DMS53 (cell line): Measurements from ENCODE around the gene PAPPA.
A peak's percentile ranks its signal among the peaks of the same experiment; 100 is the strongest.

Source experiments
- DNase-seq: peaks from one replicate; lab custom pipeline; 2025; lab: John Stamatoyannopoulos, UW

The PAPPA gene

GRCh38 chr9:116152941-116153764 is 438 bp upstream of the PAPPA start:
- peak; percentile 14 for DNase-seq

DNA sequence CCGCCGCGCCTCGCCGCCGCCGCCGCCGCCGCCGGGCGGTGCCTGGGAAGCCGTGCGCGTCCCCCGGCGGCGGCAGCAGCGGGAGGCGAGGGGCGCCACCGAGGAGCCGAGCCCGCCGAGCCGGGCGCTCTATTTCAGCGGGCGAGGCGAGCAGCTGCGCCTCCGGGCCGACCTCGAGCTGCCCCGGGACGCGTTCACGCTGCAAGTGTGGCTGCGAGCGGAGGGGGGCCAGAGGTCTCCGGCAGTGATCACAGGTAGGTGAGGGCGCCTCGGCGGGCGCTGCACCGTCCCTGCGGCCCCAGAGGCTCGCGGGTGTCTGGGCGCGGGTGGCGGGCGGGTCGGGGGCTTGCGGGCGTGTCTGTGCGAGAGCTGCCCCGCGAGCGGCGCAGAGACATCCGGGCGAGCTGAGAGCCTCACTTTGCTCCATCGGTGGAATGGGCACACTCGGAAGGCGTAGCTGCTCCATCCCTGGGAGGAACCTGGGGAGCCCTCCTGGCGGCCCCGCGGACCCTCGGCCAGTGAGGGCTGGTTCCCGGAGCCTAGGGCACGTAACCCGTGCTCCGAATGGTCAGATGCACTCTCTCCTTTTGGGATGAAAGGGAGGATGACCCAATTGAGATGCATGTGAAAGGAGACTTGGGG is 864 bp downstream of the PAPPA start:
- peak; percentile 52 for DNase-seq

DNA sequence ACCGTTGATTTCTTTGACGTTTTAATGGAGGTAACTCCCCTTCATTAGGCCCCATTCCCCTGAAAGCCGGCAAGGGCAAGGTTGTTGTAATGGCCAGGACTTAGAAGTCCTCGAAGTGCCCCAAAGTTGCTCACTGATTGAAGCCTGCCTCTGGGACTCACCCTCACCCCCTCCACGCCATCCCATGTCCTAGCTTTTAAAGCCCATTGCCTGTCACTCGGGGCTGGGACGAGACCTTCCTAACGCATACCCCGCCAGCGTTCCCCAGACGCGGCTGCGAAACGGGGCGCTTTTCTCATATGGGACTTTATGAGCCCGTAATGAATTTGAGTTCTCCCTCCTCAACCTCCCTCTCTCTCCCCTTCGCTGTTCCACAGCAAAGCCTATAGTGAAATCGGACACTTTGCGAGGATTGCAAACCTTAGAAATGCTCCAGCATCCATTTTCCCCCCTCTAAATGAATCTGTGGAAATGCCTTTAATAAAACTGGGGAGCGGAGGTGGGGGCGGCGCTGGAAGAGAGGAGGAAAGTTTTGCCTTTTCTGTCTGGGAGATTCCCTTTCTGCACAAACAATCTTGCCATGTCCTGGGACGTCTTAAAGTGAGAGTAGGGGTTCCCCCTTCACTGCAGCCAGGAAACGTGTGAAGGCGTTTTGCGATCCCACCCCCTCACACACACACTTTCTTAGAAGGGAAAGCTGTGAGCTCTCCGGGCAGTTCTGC is 1.5 kb downstream of the PAPPA start:
- peak; percentile 40 for DNase-seq

DNA sequence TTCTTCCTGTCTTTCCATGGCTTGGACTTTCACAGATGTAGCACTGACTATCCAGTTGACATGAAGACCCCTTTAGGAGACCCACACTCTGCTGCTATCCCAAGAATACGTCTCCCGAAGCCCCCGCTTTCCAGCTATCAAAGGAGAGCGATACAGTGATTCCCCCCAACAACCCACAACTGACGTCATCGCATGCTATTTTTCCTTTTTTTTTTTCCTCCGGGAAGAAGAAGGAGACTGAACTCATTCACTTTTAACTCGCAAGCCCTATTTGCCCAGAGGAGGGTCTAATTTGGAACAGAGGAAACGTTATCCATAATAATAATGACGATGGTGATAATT is 2.1 kb downstream of the PAPPA start:
- DNase-seq = peak; percentile 40

GRCh38 chr9:116156621-116157314 is 3.2 kb downstream of the PAPPA start:
- peak; percentile 64 for DNase-seq

GRCh38 chr9:116157436-116158138 is 4.0 kb downstream of the PAPPA start:
- no peak for DNase-seq

GRCh38 chr9:116160676-116161571 is 7.3 kb downstream of the PAPPA start:
- DNase-seq = no peak

GRCh38 chr9:116162241-116162781 is 8.7 kb downstream of the PAPPA start:
- no peak for DNase-seq

GRCh38 chr9:116163293-116164055 is 9.9 kb downstream of the PAPPA start:
- peak; percentile 55 for DNase-seq

- no peak for DNase-seq
Observed at GRCh38 chr9:116165912-116166311, 12.3 kb downstream of the PAPPA start.

- DNase-seq = no peak
Observed at GRCh38 chr9:116166713-116167112, 13.1 kb downstream of the PAPPA start.

GRCh38 chr9:116168231-116168630 is 14.6 kb downstream of the PAPPA start:
- DNase-seq = peak; percentile 11

DNA sequence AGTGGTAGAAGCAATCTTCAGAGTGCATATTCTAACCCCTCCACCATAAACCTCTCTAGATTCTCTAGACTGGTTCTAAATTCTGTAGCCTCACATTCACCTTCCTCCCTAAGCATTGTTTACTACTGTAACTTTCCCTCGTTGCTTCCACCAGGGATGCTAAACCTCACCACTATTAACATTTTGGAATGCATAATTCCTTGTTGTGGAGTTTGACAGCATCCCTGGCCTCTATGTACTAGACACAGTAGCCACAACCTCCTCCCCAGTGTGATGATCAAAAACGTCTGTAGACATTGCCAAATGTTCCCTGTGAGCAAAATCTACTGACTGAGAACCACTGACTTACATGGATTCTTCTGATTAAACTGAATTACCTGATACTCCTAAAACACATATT is 18.6 kb downstream of the PAPPA start:
- DNase-seq = no peak

GRCh38 chr9:116174347-116174746 is 20.8 kb downstream of the PAPPA start:
- DNase-seq = peak; percentile 76

DNA sequence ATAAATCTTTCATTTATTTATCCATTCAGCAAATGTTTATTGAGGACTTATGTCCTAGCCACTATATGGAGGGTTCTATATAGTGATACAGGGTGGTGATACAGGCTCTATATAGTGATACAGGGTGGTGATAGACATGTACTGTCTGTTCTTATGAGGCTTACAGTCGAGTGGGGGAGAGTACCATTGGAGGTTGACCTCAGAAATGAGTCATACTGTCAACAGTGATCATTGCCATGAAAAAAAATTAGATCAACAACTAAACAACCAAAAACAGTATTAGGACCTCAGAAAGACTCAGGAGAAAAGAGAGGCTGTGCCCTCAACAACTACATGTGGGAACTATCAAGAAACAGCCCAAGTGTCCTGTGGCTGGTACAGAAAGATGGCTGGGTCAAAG is 22.0 kb downstream of the PAPPA start:
- peak; percentile 86 for DNase-seq

GRCh38 chr9:116178481-116179211 is 25.1 kb downstream of the PAPPA start:
- DNase-seq = no peak

GRCh38 chr9:116179568-116179967 is 26.0 kb downstream of the PAPPA start:
- no peak for DNase-seq

DNA sequence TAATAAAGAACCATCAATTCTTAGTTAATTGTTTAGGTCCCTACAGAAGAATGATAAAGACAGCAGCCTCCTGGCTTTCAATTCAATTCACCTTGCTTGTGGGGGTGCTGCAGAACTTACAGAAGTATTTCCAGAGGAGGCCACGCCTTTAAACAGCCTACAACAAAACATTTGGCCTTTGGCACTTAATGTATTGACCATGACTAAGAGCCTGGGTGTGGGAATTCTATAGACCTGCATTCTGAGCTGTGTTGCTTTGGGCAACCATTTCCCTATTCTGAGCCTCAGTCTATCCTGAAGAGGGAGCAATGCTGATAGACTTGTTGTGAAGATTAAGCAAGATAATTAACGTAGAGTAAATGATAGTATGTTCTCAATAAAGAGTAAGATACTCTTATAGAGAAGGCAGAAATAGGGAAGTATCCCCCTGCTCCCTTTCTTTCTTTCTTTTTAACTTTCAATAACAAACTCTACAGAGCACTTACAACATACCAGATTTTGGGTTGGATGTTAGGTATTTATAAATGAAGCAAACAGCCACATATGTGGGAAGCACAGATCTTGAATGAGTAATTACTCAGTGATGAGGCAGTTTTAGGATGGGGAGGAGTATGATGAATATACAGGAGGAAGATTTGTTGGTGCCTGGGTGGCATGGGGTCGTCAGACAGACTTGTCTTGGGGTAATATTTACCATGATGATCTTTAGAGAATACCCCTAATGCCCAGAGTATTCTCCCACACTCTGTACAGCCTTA is 28.4 kb downstream of the PAPPA start:
- DNase-seq = no peak
